Large intestine (tissue), 3 donors: ENCODE data around the gene NTN4. TPM values are rescaled to one million over a fixed set of nuclear protein-coding genes. Genes with fewer than 3 reads are reported as not detected.

Experiments used
- DNase-seq, 2 donors: peaks; one replicate each; pipeline versions ENCODE4 v3.0.0 to v3.0.0-alpha.2; 2013
- H3K27ac ChIP-seq: one replicate; pipeline ENCODE4 v1.5.1; 2013; ENCODE audit warnings: low read length
- H3K27me3 ChIP-seq: 2 replicates; pipeline ENCODE4 v1.6.1; 2013; ENCODE audit warnings: low read length; ENCODE audit not compliant: control insufficient read depth, insufficient read depth
- H3K36me3 ChIP-seq: 2 replicates; pipeline ENCODE4 v1.6.1; 2013; ENCODE audit warnings: low read length; ENCODE audit not compliant: control insufficient read depth, insufficient read depth
- H3K4me1 ChIP-seq: one replicate; pipeline ENCODE4 v1.6.1; 2013; ENCODE audit warnings: low read length; ENCODE audit not compliant: control insufficient read depth, insufficient read depth
- H3K4me3 ChIP-seq: one replicate; pipeline ENCODE4 v1.5.1; 2013; ENCODE audit warnings: low read length
- H3K9me3 ChIP-seq: one replicate; pipeline ENCODE4 v1.6.1; 2013; ENCODE audit warnings: mild to moderate bottlenecking, low read depth, low read length, moderate library complexity; ENCODE audit not compliant: control insufficient read depth
- WGBS: methylation state at CpG from one replicate; pipeline ENCODE4 v1.1.5; 2013; ENCODE audit warnings: low lambda C conversion rate; ENCODE audit not compliant: insufficient coverage; 5-methylcytosine and 5-hydroxymethylcytosine counted together
- polyA plus RNA-seq: library from polyadenylated mRNA; unstranded; fragments of 120-200 nt; gene quantifications from one replicate; pipeline ENCODE4 v1.2.1, GENCODE V29; 2013

The NTN4 gene
- polyA plus RNA-seq, 1 donor: 28.4 TPM

DNA sequence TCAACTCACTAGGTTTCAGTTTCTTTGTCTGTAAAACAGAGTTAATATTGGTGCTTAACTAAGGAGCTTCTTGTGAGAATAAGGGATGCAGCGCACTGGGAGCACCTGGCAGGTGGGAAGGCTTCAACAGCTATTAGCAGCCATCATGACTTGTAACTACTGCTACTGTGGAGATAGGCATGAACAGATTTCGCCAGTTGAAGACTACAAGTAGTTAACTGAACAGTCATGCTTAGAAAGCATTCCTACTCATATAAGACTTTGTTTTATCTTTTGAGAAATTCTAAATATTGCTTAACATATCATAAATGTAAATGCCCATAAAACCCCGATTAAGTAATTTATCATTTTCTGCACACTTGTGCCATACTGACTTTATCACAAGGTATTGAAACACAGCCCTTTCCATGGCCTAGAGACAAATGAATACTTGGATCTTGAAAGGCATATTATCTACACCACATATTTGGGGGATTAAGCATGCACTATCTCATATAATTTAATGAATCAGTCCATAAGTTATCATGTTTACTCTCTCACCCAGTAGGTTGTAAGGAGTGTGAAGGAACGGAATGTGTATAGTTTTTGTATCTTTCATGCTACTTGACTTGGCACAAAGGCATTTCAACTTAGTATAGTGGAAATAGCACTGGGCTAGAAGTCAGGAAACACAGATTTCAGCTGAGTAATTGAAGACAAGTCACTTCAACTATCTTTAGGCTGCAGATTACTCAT is 16.1 kb downstream of the NTN4 start:
- no CpG with 5 or more reads among the region's 4 CpGs for WGBS
- DNase-seq: no peak
- no peaks in the 10 kb centered on the region for H3K27me3 ChIP-seq
- no peak overlapping the region for H3K4me3 ChIP-seq
- H3K9me3 ChIP-seq: no peaks in the 10 kb centered on the region
- H3K4me1 ChIP-seq: no peaks in the 10 kb centered on the region
- no peaks in the 10 kb centered on the region for H3K36me3 ChIP-seq
- no peak overlapping the region for H3K27ac ChIP-seq

DNA sequence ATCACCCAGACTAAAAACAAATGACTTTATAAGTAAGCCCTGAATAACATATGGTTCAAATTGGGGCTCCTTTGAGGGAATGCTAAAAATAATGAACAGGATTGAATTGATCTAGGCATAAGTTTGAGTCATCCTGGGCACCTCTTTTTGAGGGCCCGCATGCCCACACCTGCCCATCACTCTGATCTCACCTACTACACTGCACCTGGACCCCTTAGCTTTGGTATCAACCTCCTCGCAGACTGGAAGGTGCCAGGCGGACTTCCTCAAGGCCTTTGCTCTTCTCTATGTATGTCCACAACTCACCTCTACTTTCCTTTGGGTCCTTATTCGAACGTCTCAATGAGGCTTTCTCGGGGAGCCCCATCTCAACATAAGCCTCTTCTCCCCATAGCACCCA is 17.2 kb downstream of the NTN4 start:
- Histone ChIP-seq H3K4me1 (no peaks in the 10 kb centered on the region), H3K36me3 (no peaks in the 10 kb centered on the region), H3K9me3 (no peaks in the 10 kb centered on the region), H3K4me3 (no peak overlapping the region), H3K27me3 (no peaks in the 10 kb centered on the region), H3K27ac (no peak overlapping the region)
- no peak for DNase-seq
- WGBS: 100% methylated on average over 4 of the region's 6 CpGs

GRCh38 chr12:95767703-95768102 is 22.9 kb downstream of the NTN4 start:
- H3K4me3 ChIP-seq: no peak overlapping the region
- WGBS: no CpG with 5 or more reads among the region's 6 CpGs

GRCh38 chr12:95766356-95767019 is 24.1 kb downstream of the NTN4 start:
- Histone ChIP-seq H3K9me3 (no peaks in the 10 kb centered on the region), H3K4me1 (no peaks in the 10 kb centered on the region)
- 42% methylated on average over 2 of the region's 7 CpGs for WGBS

More at GRCh38 chr12:95767703-95768102, 22.9 kb downstream of the NTN4 start:
- DNase-seq: no peak
- no peaks in the 10 kb centered on the region for H3K27me3 ChIP-seq
- H3K9me3 ChIP-seq: no peaks in the 10 kb centered on the region
- no peaks in the 10 kb centered on the region for H3K36me3 ChIP-seq
- H3K27ac ChIP-seq: no peak overlapping the region
- H3K4me1 ChIP-seq: no peaks in the 10 kb centered on the region

DNA sequence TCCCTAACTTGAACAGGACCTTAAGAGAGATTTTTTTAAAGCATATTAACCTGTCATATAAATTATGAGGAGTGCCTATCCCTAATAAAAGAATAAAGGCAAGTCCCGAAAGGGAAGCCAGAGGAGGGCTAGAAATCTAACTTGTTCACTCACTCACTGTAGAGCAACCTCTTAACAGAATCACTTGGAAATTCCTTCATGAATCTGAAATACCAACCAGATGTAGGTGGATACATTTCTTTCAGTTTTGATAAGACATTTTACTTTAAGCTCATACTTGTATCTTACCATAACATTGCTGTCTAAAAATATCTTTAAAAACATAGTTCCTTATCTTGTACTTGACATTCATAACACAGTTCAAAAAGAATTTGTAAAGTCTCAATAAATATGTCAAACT is 25.7 kb downstream of the NTN4 start:
- WGBS: no CpG with 5 or more reads among the region's 1 CpG
- no peaks in the 10 kb centered on the region for H3K4me1 ChIP-seq
- no peaks in the 10 kb centered on the region for H3K36me3 ChIP-seq
- H3K27ac ChIP-seq: no peak overlapping the region
- no peak for DNase-seq
- H3K27me3 ChIP-seq: no peaks in the 10 kb centered on the region
- no peak overlapping the region for H3K4me3 ChIP-seq
- H3K9me3 ChIP-seq: no peaks in the 10 kb centered on the region

More at GRCh38 chr12:95766356-95767019, 24.1 kb downstream of the NTN4 start:
- Histone ChIP-seq H3K27ac (no peak overlapping the region), H3K36me3 (no peaks in the 10 kb centered on the region), H3K4me3 (no peak overlapping the region), H3K27me3 (no peaks in the 10 kb centered on the region)
- DNase-seq: no peak

DNA sequence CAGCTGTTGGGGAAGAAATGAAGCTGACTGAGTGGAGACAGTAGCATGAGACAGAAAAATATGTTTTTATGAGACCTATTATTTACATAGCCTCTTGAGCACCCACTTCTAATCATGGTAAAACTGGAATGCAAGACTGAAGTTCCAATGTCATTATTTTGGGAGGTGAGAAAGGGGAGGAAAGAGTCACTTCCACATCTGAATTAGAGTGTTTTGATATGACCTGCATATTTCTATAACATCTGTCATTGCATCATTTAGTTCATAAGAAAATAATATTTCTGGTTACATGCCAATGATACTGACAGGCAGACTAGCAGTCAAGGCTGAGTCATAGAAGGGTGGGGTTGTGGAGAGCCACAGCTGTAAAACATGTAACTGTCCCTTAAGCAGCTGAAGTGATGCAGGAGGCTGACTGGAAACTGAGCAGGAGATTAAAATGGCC is 26.7 kb downstream of the NTN4 start:
- Histone ChIP-seq H3K27ac (no peak overlapping the region), H3K27me3 (no peaks in the 10 kb centered on the region), H3K4me1 (no peaks in the 10 kb centered on the region), H3K36me3 (no peaks in the 10 kb centered on the region), H3K9me3 (peaks cover 8% of the 10 kb centered on the region), H3K4me3 (no peak overlapping the region)
- DNase-seq: peak; percentile 31 to 47

DNA sequence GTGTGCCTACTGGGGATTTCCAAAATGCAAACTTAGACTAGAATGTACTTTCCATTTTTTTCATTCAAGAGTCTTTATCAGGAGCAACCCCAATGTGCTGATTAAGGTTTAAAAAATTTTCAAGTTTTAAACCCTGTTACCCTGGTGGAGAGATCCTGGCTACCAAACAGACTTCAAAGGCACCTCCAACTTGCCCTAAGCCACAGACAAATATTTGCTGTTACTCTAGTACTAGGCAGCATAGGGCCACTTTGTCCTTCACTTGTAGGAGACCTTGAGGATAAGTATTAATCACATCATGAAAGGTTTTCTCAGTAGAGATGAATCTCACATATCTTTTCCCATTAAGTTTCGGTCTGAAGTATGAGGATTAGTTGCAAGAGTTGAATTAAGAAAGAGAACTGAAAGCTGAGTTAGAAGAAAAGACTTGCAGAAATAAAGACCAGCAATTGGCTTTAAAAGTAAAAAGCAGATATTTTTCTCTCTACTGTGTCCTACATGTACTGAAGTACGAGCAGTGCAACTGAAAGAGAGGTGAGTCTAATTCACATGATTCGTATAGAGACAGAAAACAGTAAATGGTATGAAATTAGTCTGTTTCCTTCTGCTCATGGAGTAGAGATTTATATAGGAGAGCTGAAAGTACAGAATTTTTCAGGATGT is 28.3 kb downstream of the NTN4 start:
- WGBS: 60% methylated on average over 1 of the region's 3 CpGs
- no peaks in the 10 kb centered on the region for H3K27me3 ChIP-seq
- H3K36me3 ChIP-seq: no peaks in the 10 kb centered on the region
- no peak overlapping the region for H3K4me3 ChIP-seq
- no peak overlapping the region for H3K27ac ChIP-seq
- no peaks in the 10 kb centered on the region for H3K4me1 ChIP-seq
- H3K9me3 ChIP-seq: peaks cover 11% of the 10 kb centered on the region
- no peak for DNase-seq

DNA sequence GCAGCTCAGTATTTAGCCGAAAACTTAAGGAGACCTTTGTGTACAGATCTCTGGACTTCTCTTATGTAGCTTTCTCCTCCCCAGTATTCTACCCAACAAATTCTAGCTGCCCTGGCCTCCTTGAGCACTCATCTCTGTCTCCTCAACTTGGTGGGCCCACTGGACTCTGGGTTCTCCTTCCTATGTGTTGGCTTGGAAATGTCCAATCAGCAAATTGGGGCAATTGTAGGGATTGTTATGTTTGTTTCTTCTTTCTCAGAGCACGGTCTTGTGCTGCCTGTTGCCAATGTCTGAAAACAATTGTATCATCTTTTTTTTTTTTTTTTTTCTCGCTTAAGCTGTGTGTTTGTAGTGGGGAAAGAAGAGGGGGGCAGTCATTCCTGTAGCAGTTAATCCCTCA is 30.2 kb downstream of the NTN4 start:
- Histone ChIP-seq H3K9me3 (peaks cover 11% of the 10 kb centered on the region), H3K4me3 (no peak overlapping the region), H3K36me3 (no peaks in the 10 kb centered on the region), H3K27me3 (no peaks in the 10 kb centered on the region), H3K4me1 (peaks cover 9% of the 10 kb centered on the region), H3K27ac (no peak overlapping the region)
- WGBS: 80% methylated on average over 1 of the region's 3 CpGs
- DNase-seq: no peak

GRCh38 chr12:95759718-95760117 is 30.8 kb downstream of the NTN4 start:
- Histone ChIP-seq H3K36me3 (no peaks in the 10 kb centered on the region), H3K27me3 (no peaks in the 10 kb centered on the region), H3K4me3 (no peak overlapping the region), H3K9me3 (peaks cover 11% of the 10 kb centered on the region), H3K4me1 (peaks cover 14% of the 10 kb centered on the region), H3K27ac (no peak overlapping the region)
- 30% methylated on average over 1 of the region's 1 CpG for WGBS
- no peak for DNase-seq

DNA sequence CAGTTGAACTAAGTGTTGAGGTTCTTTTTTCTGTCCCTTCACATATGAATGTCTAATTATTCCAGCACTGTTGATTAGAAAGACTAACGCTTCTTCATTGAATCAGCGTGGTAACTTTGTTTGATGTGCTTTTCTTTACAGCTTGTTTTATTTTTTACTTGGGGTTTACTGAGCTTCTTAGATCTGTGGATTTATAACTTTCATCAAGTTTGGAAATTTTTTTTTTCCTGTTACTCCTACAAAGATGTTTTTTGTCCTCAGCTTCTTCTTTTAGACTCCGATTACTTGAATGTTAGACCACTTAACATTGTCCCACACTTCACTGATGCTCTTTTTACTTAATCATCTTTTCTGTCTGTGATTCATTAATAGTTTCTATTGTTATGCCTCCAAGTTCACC is 31.5 kb downstream of the NTN4 start:
- Histone ChIP-seq H3K9me3 (peaks cover 11% of the 10 kb centered on the region), H3K4me1 (peaks cover 14% of the 10 kb centered on the region), H3K36me3 (no peaks in the 10 kb centered on the region), H3K4me3 (no peak overlapping the region), H3K27ac (no peak overlapping the region), H3K27me3 (no peaks in the 10 kb centered on the region)
- WGBS: 100% methylated on average over 2 of the region's 3 CpGs
- no peak for DNase-seq
